Endodermal cell (in vitro differentiated cells): ENCODE data around the gene RIMOC1. TPM values are rescaled to one million over a fixed set of nuclear protein-coding genes. Genes with fewer than 3 reads are reported as not detected.

ENCODE experiments used
- DNase-seq: peaks from one replicate; pipeline ENCODE4 v3.0.0-alpha.2; 2017
- H3K27ac ChIP-seq: 2 replicates; pipeline ENCODE4 v1.5.1; 2013; ENCODE audit warnings: mild to moderate bottlenecking, low read depth, low read length, moderate library complexity
- H3K27me3 ChIP-seq: 2 replicates; pipeline ENCODE4 v1.6.1; 2013; ENCODE audit warnings: mild to moderate bottlenecking, low read length, moderate library complexity; ENCODE audit not compliant: insufficient read depth, control insufficient read depth, poor library complexity, severe bottlenecking
- H3K36me3 ChIP-seq: 2 replicates; pipeline ENCODE4 v1.7.0; 2013; ENCODE audit warnings: mild to moderate bottlenecking, low read length, moderate library complexity; ENCODE audit not compliant: control insufficient read depth, insufficient read depth
- H3K4me1 ChIP-seq: one replicate; pipeline ENCODE4 v1.7.0; 2013; ENCODE audit warnings: low read length; ENCODE audit not compliant: control insufficient read depth, insufficient read depth
- H3K4me3 ChIP-seq: 2 replicates; pipeline ENCODE4 v1.5.1; 2013; ENCODE audit warnings: mild to moderate bottlenecking, low read length, moderate library complexity
- H3K9ac ChIP-seq: 2 replicates; pipeline ENCODE4 v1.6.1; 2013; ENCODE audit warnings: mild to moderate bottlenecking, low read length, moderate library complexity; ENCODE audit not compliant: poor library complexity, severe bottlenecking; ENCODE audit errors: extremely low read depth
- H3K9me3 ChIP-seq: 2 replicates; pipeline ENCODE4 v1.6.1; 2013; ENCODE audit warnings: mild to moderate bottlenecking, low read length, moderate library complexity; ENCODE audit not compliant: control insufficient read depth
- H3K27ac Mint-ChIP-seq: 2 replicates; pipeline ENCODE4 v1.8.0; 2020; ENCODE audit warnings: mixed read lengths
- H3K27me3 Mint-ChIP-seq: 2 replicates; pipeline ENCODE4 v1.8.0; 2021; ENCODE audit warnings: mild to moderate bottlenecking, mixed read lengths; ENCODE audit not compliant: insufficient read depth
- H3K36me3 Mint-ChIP-seq: 2 replicates; pipeline ENCODE4 v1.8.0; 2020; ENCODE audit warnings: low read depth, mixed read lengths
- H3K4me1 Mint-ChIP-seq: 2 replicates; pipeline ENCODE4 v1.8.0; 2020; ENCODE audit warnings: mixed read lengths
- H3K4me3 Mint-ChIP-seq: 2 replicates; pipeline ENCODE4 v1.8.0; 2020; ENCODE audit warnings: mild to moderate bottlenecking, moderate library complexity, mixed read lengths
- H3K9me3 Mint-ChIP-seq: 2 replicates; pipeline ENCODE4 v1.8.0; 2020; ENCODE audit warnings: mild to moderate bottlenecking, mixed read lengths
- CTCF ChIP-seq: fragments of 200-600 bp; sonication (generic); conservative IDR thresholded peaks from 2 replicates; pipeline ENCODE4 v1.5.0; 2021; ENCODE audit warnings: antibody characterized with exemption, mild to moderate bottlenecking
- WGBS, 2 experiments: methylation state at CpG; one replicate each; pipeline versions ENCODE4 v1.1.5 to v1.1.7; 2013; ENCODE audit warnings: missing lambda C conversion rate in 2 of 2, mixed read lengths in 1 of 2; ENCODE audit not compliant: insufficient coverage in 1 of 2, insufficient read length in 1 of 2; 5-methylcytosine and 5-hydroxymethylcytosine counted together
- total RNA-seq, 2 donors: library from RNA; stranded (reverse); fragmentation: NEBNext Ultra II Directional in 1 of 2; extraction: Animal tissue kit (Norgen Biotek cat#: 25700) in 1 of 2; gene quantifications; 2 replicates in 1 of 2; 3 replicates in 1 of 2; pipeline ENCODE4 v1.2.1, GENCODE V29; 2021

RIMOC1 gene
- total RNA-seq, 2 donors from 2014 or later, result 46.5 to 47.0 TPM

GRCh38 chr5:41927604-41928003 lies 23.5 kb downstream of the RIMOC1 start:
- Mint-ChIP-seq H3K4me1 (peaks cover 4% of the 10 kb centered on the region), H3K9me3 (no peaks in the 10 kb centered on the region), H3K36me3 (no peaks in the 10 kb centered on the region), H3K27me3 (peaks cover 2% of the 10 kb centered on the region), H3K4me3 (no peak overlapping the region), H3K27ac (no peak overlapping the region)
- H3K36me3 ChIP-seq, result peaks cover 6% of the 10 kb centered on the region
- no peak overlapping the region for H3K4me3 ChIP-seq
- H3K9me3 ChIP-seq, result no peaks in the 10 kb centered on the region
- no peak overlapping the region for H3K27ac ChIP-seq
- 84 to 100% methylated on average over 1 to 3 of the region's 4 CpGs for WGBS, 2 experiments
- H3K4me1 ChIP-seq, result no peaks in the 10 kb centered on the region
- TF ChIP-seq CTCF, result no peak
- no peak for DNase-seq
- H3K9ac ChIP-seq, result no peak overlapping the region
- H3K27me3 ChIP-seq, result no peaks in the 10 kb centered on the region

DNA sequence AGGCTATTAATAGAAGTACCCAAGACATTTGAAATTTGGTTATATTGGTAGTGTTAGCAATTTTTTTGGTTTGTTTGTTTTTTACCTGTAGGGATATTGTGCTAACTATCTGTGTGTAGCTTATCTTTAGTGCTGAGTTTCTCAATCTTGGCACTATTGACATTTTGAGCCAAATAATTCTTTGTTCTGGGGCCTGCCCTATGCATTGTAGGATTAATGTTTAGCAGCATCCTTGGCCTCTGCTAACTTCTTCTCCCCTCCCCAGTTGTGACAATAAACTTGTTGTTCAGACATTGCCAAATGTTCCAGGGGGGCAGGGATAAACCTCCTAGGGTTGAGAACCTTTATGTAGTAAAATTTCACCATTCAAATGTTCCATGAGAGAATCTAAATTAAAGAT lies 24.9 kb downstream of the RIMOC1 start:
- H3K27ac ChIP-seq, result no peak overlapping the region
- no peak overlapping the region for H3K4me3 Mint-ChIP-seq
- no peak for DNase-seq
- peaks cover 2% of the 10 kb centered on the region for H3K27me3 Mint-ChIP-seq
- no peak overlapping the region for H3K9ac ChIP-seq
- H3K36me3 Mint-ChIP-seq, result no peaks in the 10 kb centered on the region
- H3K36me3 ChIP-seq, result no peaks in the 10 kb centered on the region
- peaks cover 4% of the 10 kb centered on the region for H3K4me1 Mint-ChIP-seq
- H3K27ac Mint-ChIP-seq, result no peak overlapping the region
- no peaks in the 10 kb centered on the region for H3K27me3 ChIP-seq
- no peak for TF ChIP-seq CTCF
- no peaks in the 10 kb centered on the region for H3K4me1 ChIP-seq
- H3K4me3 ChIP-seq, result no peak overlapping the region
- no peaks in the 10 kb centered on the region for H3K9me3 Mint-ChIP-seq
- H3K9me3 ChIP-seq, result no peaks in the 10 kb centered on the region

DNA sequence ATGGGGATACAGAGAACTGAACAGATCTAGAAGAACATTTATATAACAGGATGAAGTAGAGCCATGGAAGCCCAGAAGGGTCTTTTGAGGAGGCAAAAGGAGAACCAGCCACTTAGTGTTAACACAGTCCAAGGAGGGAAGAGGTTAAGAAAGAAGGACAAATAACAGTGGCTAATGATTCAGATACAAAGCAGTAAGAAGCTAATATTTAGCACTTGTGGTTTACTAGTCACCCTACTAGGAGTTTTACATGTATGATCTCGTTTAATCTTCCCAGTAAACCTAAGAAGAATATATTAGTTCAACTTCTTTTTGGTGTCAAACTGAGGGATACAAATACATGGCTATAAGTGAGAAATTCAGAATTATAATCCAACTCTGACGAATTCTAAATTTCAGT lies 28.6 kb downstream of the RIMOC1 start:
- Mint-ChIP-seq H3K4me3 (no peak overlapping the region), H3K9me3 (no peaks in the 10 kb centered on the region), H3K36me3 (no peaks in the 10 kb centered on the region), H3K4me1 (peaks cover 8% of the 10 kb centered on the region), H3K27me3 (no peaks in the 10 kb centered on the region), H3K27ac (no peak overlapping the region)
- Histone ChIP-seq H3K4me3 (no peak overlapping the region), H3K9ac (no peak overlapping the region), H3K4me1 (peaks cover 4% of the 10 kb centered on the region), H3K27ac (no peak overlapping the region), H3K9me3 (no peaks in the 10 kb centered on the region), H3K36me3 (no peaks in the 10 kb centered on the region), H3K27me3 (no peaks in the 10 kb centered on the region)
- TF ChIP-seq CTCF, result no peak
- 86% methylated on average over 2 of the region's 2 CpGs; no CpG with 5 or more reads in 1 of the 2 experiments for WGBS, 2 experiments
- DNase-seq, result no peak
